ENCODE measurements around the gene MTHFD1. TPM values are rescaled to one million over a fixed set of nuclear protein-coding genes. Genes with fewer than 3 reads are reported as not detected.
A peak's percentile ranks its signal among the peaks of the same experiment; 100 is the strongest.

MTHFD1 gene
- total and polyA plus RNA-seq, 2 donors from 2014 or later: 73.0 to 76.1 TPM

DNA sequence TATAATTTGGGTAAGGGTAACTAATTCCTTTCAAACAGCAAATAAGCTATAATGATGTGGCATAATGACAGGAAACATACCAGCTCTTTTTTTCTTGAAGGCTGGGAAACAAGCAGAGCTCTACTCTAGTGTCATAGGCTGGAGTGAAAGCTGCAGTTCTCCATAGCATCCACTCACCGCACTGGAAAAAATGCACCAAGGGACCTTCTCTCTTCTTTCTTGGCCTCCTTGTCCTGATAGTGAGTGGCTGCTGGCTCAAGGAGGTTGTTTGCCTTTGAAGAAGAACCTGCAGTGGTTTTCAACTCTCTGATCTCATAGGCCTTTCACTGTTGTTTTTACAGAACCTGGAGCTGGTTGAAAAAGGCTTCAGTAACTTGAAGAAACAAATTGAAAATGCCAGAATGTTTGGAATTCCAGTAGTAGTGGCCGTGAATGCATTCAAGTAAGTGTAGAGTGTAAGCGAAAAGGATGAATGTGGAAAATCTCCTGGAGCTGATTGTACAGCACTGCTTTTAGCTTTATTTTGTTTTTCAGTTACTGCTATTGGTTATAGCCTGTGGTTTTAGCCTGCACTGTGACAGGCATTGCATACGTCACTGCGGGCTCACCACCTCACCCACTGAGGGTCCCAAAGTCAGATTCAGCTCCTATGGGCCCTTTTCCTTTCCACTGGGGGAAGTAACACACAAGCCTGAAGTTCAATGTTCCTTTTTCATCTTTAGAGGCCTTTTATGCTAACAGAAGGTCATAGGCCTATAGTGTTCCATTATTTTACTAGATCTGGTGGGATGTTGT is 59.9 kb downstream of the MTHFD1 start:
- TF ChIP-seq, protein P1, sequence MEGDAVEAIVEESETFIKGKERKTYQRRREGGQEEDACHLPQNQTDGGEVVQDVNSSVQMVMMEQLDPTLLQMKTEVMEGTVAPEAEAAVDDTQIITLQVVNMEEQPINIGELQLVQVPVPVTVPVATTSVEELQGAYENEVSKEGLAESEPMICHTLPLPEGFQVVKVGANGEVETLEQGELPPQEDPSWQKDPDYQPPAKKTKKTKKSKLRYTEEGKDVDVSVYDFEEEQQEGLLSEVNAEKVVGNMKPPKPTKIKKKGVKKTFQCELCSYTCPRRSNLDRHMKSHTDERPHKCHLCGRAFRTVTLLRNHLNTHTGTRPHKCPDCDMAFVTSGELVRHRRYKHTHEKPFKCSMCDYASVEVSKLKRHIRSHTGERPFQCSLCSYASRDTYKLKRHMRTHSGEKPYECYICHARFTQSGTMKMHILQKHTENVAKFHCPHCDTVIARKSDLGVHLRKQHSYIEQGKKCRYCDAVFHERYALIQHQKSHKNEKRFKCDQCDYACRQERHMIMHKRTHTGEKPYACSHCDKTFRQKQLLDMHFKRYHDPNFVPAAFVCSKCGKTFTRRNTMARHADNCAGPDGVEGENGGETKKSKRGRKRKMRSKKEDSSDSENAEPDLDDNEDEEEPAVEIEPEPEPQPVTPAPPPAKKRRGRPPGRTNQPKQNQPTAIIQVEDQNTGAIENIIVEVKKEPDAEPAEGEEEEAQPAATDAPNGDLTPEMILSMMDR (IDR thresholded peaks at IDR 0.05; ENCODE audit: borderline replicate concordance, extremely low read depth, insufficient read depth): no peak
- Histone ChIP-seq H3K27me3 (ENCODE audit: control insufficient read depth, insufficient read depth, low read length) (no peaks in the 10 kb centered on the region), H3K9ac (ENCODE audit: low read length in 3 of 3) (no peak overlapping the region), H3K27ac (ENCODE audit: low read depth in 2 of 2, low read length in 2 of 2) (peak overlapping the region in 1 of 2 donors; percentile 23), H3K36me3 (ENCODE audit: control insufficient read depth in 2 of 3, insufficient read depth in 3 of 3, low read length in 3 of 3) (peaks cover 6 to 22% (median 9%) of the 10 kb centered on the region in 3 donors), H3K4me3 (ENCODE audit: low read length in 3 of 3) (no peak overlapping the region), H3K9me3 (ENCODE audit: control insufficient read depth in 2 of 3, insufficient read depth in 1 of 3, low read length in 3 of 3) (no peaks in the 10 kb centered on the region), H3K4me1 (ENCODE audit: control insufficient read depth in 2 of 3, insufficient read depth in 2 of 3, low read depth in 1 of 3, low read length in 3 of 3) (peaks cover 0 to 6% (median 4%) of the 10 kb centered on the region in 3 donors)
- intact Hi-C loops (cut with DNase I): no loop called here
- no peak for FAIRE-seq
- peak in 2 of 5 donors; percentile 10 to 44 for DNase-seq

DNA sequence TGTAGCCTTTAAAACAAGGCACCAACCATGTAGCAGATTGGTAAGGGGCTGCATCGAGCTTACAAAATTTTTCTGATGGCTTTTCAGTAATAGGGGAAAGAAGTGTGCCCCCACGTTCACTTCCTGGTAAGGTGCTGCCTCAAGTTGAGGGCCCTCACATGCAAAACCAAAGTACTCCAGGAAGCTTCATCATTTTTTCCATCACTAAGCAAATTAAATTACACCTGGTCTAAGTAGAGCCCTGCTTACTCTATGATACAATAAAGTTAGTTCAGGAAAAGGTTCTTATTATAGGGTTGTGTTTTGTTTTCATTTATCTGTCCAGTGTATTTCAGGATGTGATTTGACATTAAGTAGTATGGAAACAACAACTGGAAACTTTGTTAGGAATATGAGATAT is 62.1 kb downstream of the MTHFD1 start:
- H3K4me3 ChIP-seq (ENCODE audit: low read length in 3 of 3): no peak overlapping the region
- peaks cover 0 to 9% (median 2%) of the 10 kb centered on the region in 3 donors for H3K4me1 ChIP-seq (ENCODE audit: control insufficient read depth in 2 of 3, insufficient read depth in 2 of 3, low read depth in 1 of 3, low read length in 3 of 3)
- H3K27ac ChIP-seq (ENCODE audit: low read depth in 2 of 2, low read length in 2 of 2): no peak overlapping the region
- DNase-seq (no peak), FAIRE-seq (no peak)
- H3K27me3 ChIP-seq (ENCODE audit: control insufficient read depth, insufficient read depth, low read length): no peaks in the 10 kb centered on the region
- H3K9ac ChIP-seq (ENCODE audit: low read length in 3 of 3): no peak overlapping the region
- intact Hi-C loops (cut with DNase I): no loop called here
- peaks cover 2 to 22% (median 11%) of the 10 kb centered on the region in 3 donors for H3K36me3 ChIP-seq (ENCODE audit: control insufficient read depth in 2 of 3, insufficient read depth in 3 of 3, low read length in 3 of 3)
- H3K9me3 ChIP-seq (ENCODE audit: control insufficient read depth in 2 of 3, insufficient read depth in 1 of 3, low read length in 3 of 3): no peaks in the 10 kb centered on the region
- TF ChIP-seq, protein P1 (IDR thresholded peaks at IDR 0.05; ENCODE audit: borderline replicate concordance, extremely low read depth, insufficient read depth): no peak

DNA sequence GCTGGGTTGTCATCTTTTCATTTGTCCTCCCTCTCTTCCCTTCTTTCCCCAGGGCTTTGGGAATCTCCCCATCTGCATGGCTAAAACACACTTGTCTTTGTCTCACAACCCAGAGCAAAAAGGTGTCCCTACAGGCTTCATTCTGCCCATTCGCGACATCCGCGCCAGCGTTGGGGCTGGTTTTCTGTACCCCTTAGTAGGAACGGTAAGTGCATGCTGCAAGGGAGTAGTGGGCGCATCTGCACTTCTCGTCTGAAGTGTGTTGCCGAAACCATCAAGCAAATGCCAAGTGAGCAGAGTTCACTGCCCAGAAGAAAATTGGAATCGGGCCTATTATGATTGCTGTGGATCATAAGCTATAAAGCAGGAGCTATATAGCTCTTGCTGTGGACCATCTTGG is 66.5 kb downstream of the MTHFD1 start:
- no peak overlapping the region for H3K27ac ChIP-seq (ENCODE audit: low read depth in 2 of 2, low read length in 2 of 2)
- no peak overlapping the region for H3K9ac ChIP-seq (ENCODE audit: low read length in 3 of 3)
- no peak for FAIRE-seq
- TF ChIP-seq, protein P1 (IDR thresholded peaks at IDR 0.05; ENCODE audit: borderline replicate concordance, extremely low read depth, insufficient read depth): no peak
- H3K27me3 ChIP-seq (ENCODE audit: control insufficient read depth, insufficient read depth, low read length): no peaks in the 10 kb centered on the region
- H3K4me1 ChIP-seq (ENCODE audit: control insufficient read depth in 2 of 3, insufficient read depth in 2 of 3, low read depth in 1 of 3, low read length in 3 of 3): peaks cover 0 to 7% (median 0%) of the 10 kb centered on the region in 3 donors
- H3K4me3 ChIP-seq (ENCODE audit: low read length in 3 of 3): no peak overlapping the region
- intact Hi-C loops (cut with DNase I): no loop called here
- H3K36me3 ChIP-seq (ENCODE audit: control insufficient read depth in 2 of 3, insufficient read depth in 3 of 3, low read length in 3 of 3): peaks cover 4 to 33% (median 7%) of the 10 kb centered on the region in 3 donors
- H3K9me3 ChIP-seq (ENCODE audit: control insufficient read depth in 2 of 3, insufficient read depth in 1 of 3, low read length in 3 of 3): no peaks in the 10 kb centered on the region
- DNase-seq: no peak
